SU-DHL-6 (cell line): Measurements from ENCODE around the gene IGF1.

Experiments used
- H2AFZ ChIP-seq: fragments of 200-600 bp; sonication (generic); 2 replicates; pipeline ENCODE4 v1.6.1; 2014; ENCODE audit warnings: low read depth, mild to moderate bottlenecking, moderate library complexity, mixed read lengths, antibody characterized with exemption, low read length; ENCODE audit not compliant: severe bottlenecking
- H3F3A ChIP-seq: fragments of 200-600 bp; shearing (Covaris generic); 2 replicates; pipeline ENCODE4 v1.6.0; 2016; ENCODE audit warnings: antibody characterized with exemption, mild to moderate bottlenecking; ENCODE audit not compliant: insufficient read depth
- H3K27ac ChIP-seq: fragments of 200-600 bp; sonication (generic); 2 replicates; pipeline ENCODE4 v1.5.1; 2016; ENCODE audit warnings: low read depth, mild to moderate bottlenecking, low read length, moderate library complexity, mixed read lengths
- H3K27me3 ChIP-seq: fragments of 200-600 bp; sonication (generic), shearing (Covaris generic); 2 replicates; pipeline ENCODE4 v1.6.0; 2014; ENCODE audit warnings: mild to moderate bottlenecking, low read length
- H3K36me3 ChIP-seq: fragments of 200-600 bp; sonication (generic); 2 replicates; pipeline ENCODE4 v1.6.1; 2014; ENCODE audit warnings: mild to moderate bottlenecking, low read length, mixed read lengths
- H3K4me2 ChIP-seq: fragments of 300-600, 200-600 bp; shearing (Covaris generic), sonication (generic); 2 replicates; pipeline ENCODE4 v1.6.0; 2014; ENCODE audit warnings: low read length, low read depth, mild to moderate bottlenecking; ENCODE audit not compliant: poor library complexity, severe bottlenecking
- H3K4me3 ChIP-seq: fragments of 200-600 bp; sonication (generic); 2 replicates; pipeline ENCODE4 v1.5.1; 2014; ENCODE audit warnings: antibody characterized with exemption, low read length, mild to moderate bottlenecking, mixed read lengths; ENCODE audit not compliant: insufficient read depth, poor library complexity, severe bottlenecking
- H3K79me2 ChIP-seq: fragments of 200-600 bp; sonication (generic); 2 replicates; pipeline ENCODE4 v1.6.1; 2014; ENCODE audit warnings: mild to moderate bottlenecking, low read length, moderate library complexity; ENCODE audit not compliant: insufficient read depth
- H3K9ac ChIP-seq: fragments of 200-600 bp; sonication (generic); 2 replicates; pipeline ENCODE4 v1.7.0; 2014; ENCODE audit warnings: mild to moderate bottlenecking, low read length
- H3K9me2 ChIP-seq: fragments of 200-600 bp; sonication (generic); replicated peaks from 2 replicates; pipeline ENCODE4 v1.6.1; 2014; ENCODE audit warnings: low read length; ENCODE audit not compliant: insufficient read depth
- H3K9me3 ChIP-seq: fragments of 200-600 bp; sonication (generic); 2 replicates; pipeline ENCODE4 v1.6.1; 2014; ENCODE audit warnings: low read length, mixed read lengths; ENCODE audit not compliant: insufficient read depth
- H4K20me1 ChIP-seq: fragments of 200-600 bp; sonication (generic); 2 replicates; pipeline ENCODE4 v1.6.1; 2014; ENCODE audit warnings: low read depth, mild to moderate bottlenecking, antibody characterized with exemption, low read length, moderate library complexity, mixed read lengths
- EZH2phosphoT487 ChIP-seq: fragments of 200-600 bp; sonication (generic), shearing (Covaris generic); conservative IDR thresholded peaks from 2 replicates; pipeline ENCODE4 v1.6.1; 2018; ENCODE audit warnings: mild to moderate bottlenecking, antibody characterized with exemption, low read length, moderate library complexity, mixed read lengths
- TF ChIP-seq, protein P1 (sequence below): fragments of 200-600 bp; sonication (generic); IDR thresholded peaks from one replicate; pipeline ENCODE4 v1.5.1; 2017; ENCODE audit warnings: antibody characterized with exemption, mild to moderate bottlenecking, low read length, moderate library complexity; ENCODE audit not compliant: insufficient read depth, poor library complexity, severe bottlenecking

IGF1 gene

DNA sequence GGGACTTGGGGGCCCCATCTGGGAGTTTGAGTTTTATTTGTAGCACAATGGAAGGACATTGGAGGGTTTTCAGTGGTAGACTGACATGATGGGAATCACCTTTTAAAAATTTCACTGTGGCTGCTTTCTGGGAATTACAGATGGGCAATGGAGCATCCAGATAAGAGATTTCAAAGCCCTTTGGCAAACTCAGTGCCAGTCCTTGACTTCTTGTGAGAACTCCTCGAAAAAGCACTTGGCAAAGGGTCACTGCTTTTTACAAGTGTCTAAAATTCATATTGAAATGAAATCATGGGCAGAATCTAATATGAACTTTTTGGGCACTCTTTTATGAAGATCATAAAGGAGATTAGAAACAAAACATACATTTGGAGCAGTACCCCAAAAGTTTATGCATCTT is 34.3 kb upstream of the IGF1 start:
- no peak overlapping the region for H3K4me3 ChIP-seq
- no peak overlapping the region for H3K9ac ChIP-seq
- H3F3A ChIP-seq, result no peaks in the 10 kb centered on the region
- H3K79me2 ChIP-seq, result no peaks in the 10 kb centered on the region
- H4K20me1 ChIP-seq, result no peaks in the 10 kb centered on the region
- H3K27ac ChIP-seq, result no peak overlapping the region
- H3K27me3 ChIP-seq, result no peaks in the 10 kb centered on the region
- no peaks in the 10 kb centered on the region for H3K9me2 ChIP-seq
- TF ChIP-seq EZH2phosphoT487, result no peak
- TF ChIP-seq, protein P1, sequence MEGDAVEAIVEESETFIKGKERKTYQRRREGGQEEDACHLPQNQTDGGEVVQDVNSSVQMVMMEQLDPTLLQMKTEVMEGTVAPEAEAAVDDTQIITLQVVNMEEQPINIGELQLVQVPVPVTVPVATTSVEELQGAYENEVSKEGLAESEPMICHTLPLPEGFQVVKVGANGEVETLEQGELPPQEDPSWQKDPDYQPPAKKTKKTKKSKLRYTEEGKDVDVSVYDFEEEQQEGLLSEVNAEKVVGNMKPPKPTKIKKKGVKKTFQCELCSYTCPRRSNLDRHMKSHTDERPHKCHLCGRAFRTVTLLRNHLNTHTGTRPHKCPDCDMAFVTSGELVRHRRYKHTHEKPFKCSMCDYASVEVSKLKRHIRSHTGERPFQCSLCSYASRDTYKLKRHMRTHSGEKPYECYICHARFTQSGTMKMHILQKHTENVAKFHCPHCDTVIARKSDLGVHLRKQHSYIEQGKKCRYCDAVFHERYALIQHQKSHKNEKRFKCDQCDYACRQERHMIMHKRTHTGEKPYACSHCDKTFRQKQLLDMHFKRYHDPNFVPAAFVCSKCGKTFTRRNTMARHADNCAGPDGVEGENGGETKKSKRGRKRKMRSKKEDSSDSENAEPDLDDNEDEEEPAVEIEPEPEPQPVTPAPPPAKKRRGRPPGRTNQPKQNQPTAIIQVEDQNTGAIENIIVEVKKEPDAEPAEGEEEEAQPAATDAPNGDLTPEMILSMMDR, result no peak
- no peaks in the 10 kb centered on the region for H3K36me3 ChIP-seq
- H3K4me2 ChIP-seq, result no peak overlapping the region
- H2AFZ ChIP-seq, result no peak overlapping the region
- no peaks in the 10 kb centered on the region for H3K9me3 ChIP-seq

DNA sequence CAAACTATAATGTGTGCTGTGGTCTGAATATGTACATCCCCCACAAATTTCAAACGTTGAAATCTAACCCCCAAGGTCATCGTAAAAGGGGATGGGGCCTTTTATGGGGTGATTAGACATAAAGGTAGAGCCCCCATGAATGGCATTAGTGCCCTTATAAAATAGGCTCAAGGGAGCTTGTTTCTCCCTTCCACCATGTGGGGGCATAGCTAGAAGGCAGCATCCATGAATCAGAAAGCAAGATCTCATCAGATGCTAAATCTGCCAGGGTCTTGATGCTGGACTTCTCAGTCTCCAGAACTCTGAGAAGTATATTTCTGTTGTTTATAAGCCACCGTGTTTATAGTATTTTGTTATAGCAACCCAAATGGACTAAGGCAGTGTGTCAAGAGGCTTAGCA is 33.4 kb upstream of the IGF1 start:
- no peaks in the 10 kb centered on the region for H4K20me1 ChIP-seq
- TF ChIP-seq, protein P1, result no peak
- no peak for TF ChIP-seq EZH2phosphoT487
- H3K79me2 ChIP-seq, result no peaks in the 10 kb centered on the region
- no peak overlapping the region for H3K27ac ChIP-seq
- H3F3A ChIP-seq, result no peaks in the 10 kb centered on the region
- H3K9me3 ChIP-seq, result no peaks in the 10 kb centered on the region
- no peaks in the 10 kb centered on the region for H3K27me3 ChIP-seq
- no peaks in the 10 kb centered on the region for H3K36me3 ChIP-seq
- no peak overlapping the region for H3K4me2 ChIP-seq
- H3K9me2 ChIP-seq, result no peaks in the 10 kb centered on the region
- no peak overlapping the region for H3K9ac ChIP-seq
- no peak overlapping the region for H2AFZ ChIP-seq
- H3K4me3 ChIP-seq, result no peak overlapping the region

DNA sequence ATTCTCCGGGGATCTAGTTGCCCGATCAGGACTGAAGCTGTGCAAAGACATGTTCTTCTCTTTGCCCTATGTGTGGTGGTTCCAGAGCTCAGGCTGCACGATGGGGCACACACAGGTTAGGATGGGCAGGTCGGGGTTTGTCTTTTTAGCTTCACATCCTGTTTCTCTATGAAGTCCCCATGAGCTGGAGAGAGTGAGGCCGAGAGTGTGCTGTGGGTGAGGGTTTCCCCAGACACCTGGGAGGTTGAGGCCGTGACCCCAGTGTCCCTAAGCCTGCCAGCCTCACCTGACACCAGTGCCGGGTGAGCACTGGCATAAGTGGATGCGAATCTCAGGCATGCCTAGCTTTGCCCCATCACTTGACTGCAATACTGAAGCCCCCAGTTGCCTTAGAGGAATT is 32.9 kb upstream of the IGF1 start:
- Histone ChIP-seq H3K36me3 (no peaks in the 10 kb centered on the region), H3F3A (no peaks in the 10 kb centered on the region), H3K4me2 (no peak overlapping the region), H4K20me1 (no peaks in the 10 kb centered on the region), H3K9me3 (no peaks in the 10 kb centered on the region), H3K27ac (no peak overlapping the region), H2AFZ (no peak overlapping the region), H3K9me2 (no peaks in the 10 kb centered on the region), H3K9ac (no peak overlapping the region), H3K4me3 (no peak overlapping the region), H3K27me3 (no peaks in the 10 kb centered on the region), H3K79me2 (no peaks in the 10 kb centered on the region)
- TF ChIP-seq, protein P1, result no peak
- TF ChIP-seq EZH2phosphoT487, result no peak
